Ishikawa (cell line): ENCODE data around the gene GMDS.

ENCODE experiments used
- CEBPB ChIP-seq: IDR thresholded peaks from 2 replicates; pipeline ENCODE4 v1.6.1; 2012
- CREB1 ChIP-seq: IDR thresholded peaks from 2 replicates; pipeline ENCODE4 v1.6.1; 2012; ENCODE audit warnings: low read depth
- EGR1 ChIP-seq: IDR thresholded peaks from 2 replicates; pipeline ENCODE4 v1.6.1; 2012
- EP300 ChIP-seq: IDR thresholded peaks from 2 replicates; pipeline ENCODE4 v1.6.1; 2012; ENCODE audit warnings: borderline replicate concordance
- FOXM1 ChIP-seq: IDR thresholded peaks from 2 replicates; pipeline ENCODE4 v1.6.1; 2012; ENCODE audit warnings: low read depth, borderline replicate concordance
- MAX ChIP-seq: IDR thresholded peaks from 2 replicates; pipeline ENCODE4 v1.6.1; 2012
- RAD21 ChIP-seq: IDR thresholded peaks from 2 replicates; pipeline ENCODE4 v1.6.1; 2012; ENCODE audit warnings: low read depth
- REST ChIP-seq: IDR thresholded peaks from 2 replicates; pipeline ENCODE4 v1.6.1; 2012; ENCODE audit warnings: low read depth, mild to moderate bottlenecking
- TAF1 ChIP-seq: IDR thresholded peaks from 2 replicates; pipeline ENCODE4 v1.6.1; 2012; ENCODE audit warnings: low read depth, mild to moderate bottlenecking
- YY1 ChIP-seq: IDR thresholded peaks from 2 replicates; pipeline ENCODE4 v1.6.1; 2012; ENCODE audit warnings: low read depth
- TF ChIP-seq, protein P1 (sequence below): IDR thresholded peaks from 2 replicates; pipeline ENCODE4 v1.6.1; 2012

GRCh38 chr6:1896897-1897296, 348.5 kb downstream of the GMDS start:
- TF ChIP-seq EP300: no peak
- TF ChIP-seq CREB1: no peak
- no peak for TF ChIP-seq RAD21
- TF ChIP-seq EGR1: no peak
- TF ChIP-seq, protein P1, sequence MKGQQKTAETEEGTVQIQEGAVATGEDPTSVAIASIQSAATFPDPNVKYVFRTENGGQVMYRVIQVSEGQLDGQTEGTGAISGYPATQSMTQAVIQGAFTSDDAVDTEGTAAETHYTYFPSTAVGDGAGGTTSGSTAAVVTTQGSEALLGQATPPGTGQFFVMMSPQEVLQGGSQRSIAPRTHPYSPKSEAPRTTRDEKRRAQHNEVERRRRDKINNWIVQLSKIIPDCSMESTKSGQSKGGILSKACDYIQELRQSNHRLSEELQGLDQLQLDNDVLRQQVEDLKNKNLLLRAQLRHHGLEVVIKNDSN: no peak
- no peak for TF ChIP-seq YY1
- TF ChIP-seq MAX: no peak
- TF ChIP-seq REST: no peak
- TF ChIP-seq CEBPB: no peak
- TF ChIP-seq TAF1: no peak
- TF ChIP-seq FOXM1: no peak
